ENCODE results near the gene PLXND1.
A peak's percentile ranks its signal among the peaks of the same experiment; 100 is the strongest.

The PLXND1 gene

GRCh38 chr3:129594907-129595390, 11.5 kb downstream of the PLXND1 start:
- H3K27me3 Mint-ChIP-seq: peaks cover 99% of the 10 kb centered on the region
- no peak overlapping the region for H3K4me3 Mint-ChIP-seq
- no peaks in the 10 kb centered on the region for H3K36me3 Mint-ChIP-seq
- no peaks in the 10 kb centered on the region for H3K9me3 Mint-ChIP-seq
- CTCF ChIA-PET: interaction anchor here (1.7 kb wide), 1 partner anchor 105 kb away, joined by 5 read pairs; no protein-coding TSS in a partner anchor
- no peak for DNase-seq
- H3K4me1 Mint-ChIP-seq: peaks cover 18% of the 10 kb centered on the region
- H3K27ac Mint-ChIP-seq: no peak overlapping the region

GRCh38 chr3:129594409-129594808, 12.1 kb downstream of the PLXND1 start:
- H3K9me3 Mint-ChIP-seq: no peaks in the 10 kb centered on the region
- peaks cover 18% of the 10 kb centered on the region for H3K4me1 Mint-ChIP-seq
- no peaks in the 10 kb centered on the region for H3K36me3 Mint-ChIP-seq
- H3K4me3 Mint-ChIP-seq: no peak overlapping the region
- no peak for DNase-seq
- CTCF ChIA-PET: interaction anchor here (1.7 kb wide), 1 partner anchor 104 kb away, joined by 5 read pairs; no protein-coding TSS in a partner anchor
- H3K27ac Mint-ChIP-seq: no peak overlapping the region
- H3K27me3 Mint-ChIP-seq: peaks cover 99% of the 10 kb centered on the region

- Mint-ChIP-seq H3K36me3 (no peaks in the 10 kb centered on the region), H3K4me3 (peak overlapping the region; percentile 7), H3K27ac (peak overlapping the region; percentile 42), H3K4me1 (peaks cover 18% of the 10 kb centered on the region), H3K27me3 (peaks cover 96% of the 10 kb centered on the region), H3K9me3 (no peaks in the 10 kb centered on the region)
- DNase-seq: peak; percentile 76
- CTCF ChIA-PET: interaction anchor here (1.0 kb wide), 1 partner anchor 12 kb away, joined by 3 read pairs; the partner anchor contains the start of gene PLXND1
Measured at GRCh38 chr3:129593595-129594339, 12.7 kb downstream of the PLXND1 start.

- Mint-ChIP-seq H3K4me3 (no peak overlapping the region), H3K27me3 (peaks cover 96% of the 10 kb centered on the region), H3K9me3 (no peaks in the 10 kb centered on the region), H3K36me3 (no peaks in the 10 kb centered on the region), H3K27ac (peak overlapping the region; percentile 17), H3K4me1 (peaks cover 18% of the 10 kb centered on the region)
- no peak for DNase-seq
- CTCF ChIA-PET: interaction anchor here (1.0 kb wide), 1 partner anchor 13 kb away, joined by 3 read pairs; the partner anchor contains the start of gene PLXND1
Measured at GRCh38 chr3:129593230-129593594, 13.3 kb downstream of the PLXND1 start.

GRCh38 chr3:129592381-129593131, 13.9 kb downstream of the PLXND1 start:
- Mint-ChIP-seq H3K27ac (no peak overlapping the region), H3K9me3 (no peaks in the 10 kb centered on the region), H3K4me3 (no peak overlapping the region), H3K4me1 (peaks cover 18% of the 10 kb centered on the region), H3K27me3 (peaks cover 96% of the 10 kb centered on the region), H3K36me3 (no peaks in the 10 kb centered on the region)
- CTCF ChIA-PET: no interaction called here
- DNase-seq: no peak

- no peaks in the 10 kb centered on the region for H3K36me3 Mint-ChIP-seq
- CTCF ChIA-PET: no interaction called here
- H3K27me3 Mint-ChIP-seq: peaks cover 96% of the 10 kb centered on the region
- no peak overlapping the region for H3K27ac Mint-ChIP-seq
- no peak for DNase-seq
- no peak overlapping the region for H3K4me3 Mint-ChIP-seq
- H3K9me3 Mint-ChIP-seq: no peaks in the 10 kb centered on the region
- peaks cover 18% of the 10 kb centered on the region for H3K4me1 Mint-ChIP-seq
Measured at GRCh38 chr3:129591932-129592331, 14.5 kb downstream of the PLXND1 start.

- Mint-ChIP-seq H3K36me3 (no peaks in the 10 kb centered on the region), H3K4me1 (peaks cover 18% of the 10 kb centered on the region), H3K27ac (no peak overlapping the region), H3K4me3 (no peak overlapping the region), H3K27me3 (peaks cover 90% of the 10 kb centered on the region), H3K9me3 (no peaks in the 10 kb centered on the region)
- DNase-seq: no peak
- CTCF ChIA-PET: interaction anchor here (0.9 kb wide), 1 partner anchor 100 kb away, joined by 4 read pairs; no protein-coding TSS in a partner anchor
Measured at GRCh38 chr3:129590215-129590614, 16.3 kb downstream of the PLXND1 start.

- DNase-seq: no peak
- H3K36me3 Mint-ChIP-seq: no peaks in the 10 kb centered on the region
- no peak overlapping the region for H3K4me3 Mint-ChIP-seq
- no peak overlapping the region for H3K27ac Mint-ChIP-seq
- no peaks in the 10 kb centered on the region for H3K9me3 Mint-ChIP-seq
- CTCF ChIA-PET: no interaction called here
- peaks cover 67% of the 10 kb centered on the region for H3K27me3 Mint-ChIP-seq
- no peaks in the 10 kb centered on the region for H3K4me1 Mint-ChIP-seq
Measured at GRCh38 chr3:129587566-129588210, 18.8 kb downstream of the PLXND1 start.

- H3K4me1 Mint-ChIP-seq: no peaks in the 10 kb centered on the region
- no peaks in the 10 kb centered on the region for H3K9me3 Mint-ChIP-seq
- H3K27me3 Mint-ChIP-seq: peaks cover 67% of the 10 kb centered on the region
- no peaks in the 10 kb centered on the region for H3K36me3 Mint-ChIP-seq
- H3K27ac Mint-ChIP-seq: no peak overlapping the region
- no peak for DNase-seq
- CTCF ChIA-PET: no interaction called here
- H3K4me3 Mint-ChIP-seq: no peak overlapping the region
Measured at GRCh38 chr3:129586746-129587430, 19.6 kb downstream of the PLXND1 start.

- CTCF ChIA-PET: no interaction called here
- Mint-ChIP-seq H3K4me1 (no peaks in the 10 kb centered on the region), H3K27me3 (peaks cover 62% of the 10 kb centered on the region), H3K36me3 (no peaks in the 10 kb centered on the region), H3K27ac (no peak overlapping the region), H3K9me3 (no peaks in the 10 kb centered on the region), H3K4me3 (no peak overlapping the region)
- DNase-seq: no peak
Measured at GRCh38 chr3:129585949-129586657, 20.4 kb downstream of the PLXND1 start.

- no peaks in the 10 kb centered on the region for H3K4me1 Mint-ChIP-seq
- no peak for DNase-seq
- peaks cover 49% of the 10 kb centered on the region for H3K27me3 Mint-ChIP-seq
- H3K27ac Mint-ChIP-seq: no peak overlapping the region
- CTCF ChIA-PET: no interaction called here
- no peaks in the 10 kb centered on the region for H3K36me3 Mint-ChIP-seq
- no peak overlapping the region for H3K4me3 Mint-ChIP-seq
- no peaks in the 10 kb centered on the region for H3K9me3 Mint-ChIP-seq
Measured at GRCh38 chr3:129584631-129585030, 21.8 kb downstream of the PLXND1 start.

GRCh38 chr3:129583289-129583688, 23.2 kb downstream of the PLXND1 start:
- DNase-seq: no peak
- Mint-ChIP-seq H3K9me3 (no peaks in the 10 kb centered on the region), H3K27me3 (peaks cover 39% of the 10 kb centered on the region), H3K4me1 (peaks cover 2% of the 10 kb centered on the region), H3K36me3 (no peaks in the 10 kb centered on the region), H3K27ac (no peak overlapping the region), H3K4me3 (no peak overlapping the region)
- CTCF ChIA-PET: no interaction called here

GRCh38 chr3:129582799-129583198, 23.7 kb downstream of the PLXND1 start:
- Mint-ChIP-seq H3K9me3 (no peaks in the 10 kb centered on the region), H3K4me1 (peaks cover 4% of the 10 kb centered on the region), H3K36me3 (no peaks in the 10 kb centered on the region), H3K27ac (no peak overlapping the region), H3K27me3 (peaks cover 34% of the 10 kb centered on the region), H3K4me3 (no peak overlapping the region)
- DNase-seq: no peak
- CTCF ChIA-PET: no interaction called here
